Measurements from ENCODE around the gene PPP1R26. TPM values are rescaled to one million over a fixed set of nuclear protein-coding genes. Genes with fewer than 3 reads are reported as not detected.

Gene PPP1R26
- total RNA-seq, 8 experiments from 2014 or later = 6.8 to 19.8 (median 17.1) TPM

- WGBS, 10 experiments = 40 to 100% (median 100%) methylated on average over 1 to 21 of the region's 24 CpGs; no CpG with 5 or more reads in 1 of the 10 experiments
- in situ Hi-C loops (cut with MboI; ENCODE audit: low pct_unique_long_range_greater_than_20kb in 2 of 9, low sequenced_read_pairs in 9 of 9, unreplicated experiment in 9 of 9) = no loop called here
These were observed 37.8 kb downstream of the PPP1R26 start for GRCh38 chr9:135517407-135517822.

DNA sequence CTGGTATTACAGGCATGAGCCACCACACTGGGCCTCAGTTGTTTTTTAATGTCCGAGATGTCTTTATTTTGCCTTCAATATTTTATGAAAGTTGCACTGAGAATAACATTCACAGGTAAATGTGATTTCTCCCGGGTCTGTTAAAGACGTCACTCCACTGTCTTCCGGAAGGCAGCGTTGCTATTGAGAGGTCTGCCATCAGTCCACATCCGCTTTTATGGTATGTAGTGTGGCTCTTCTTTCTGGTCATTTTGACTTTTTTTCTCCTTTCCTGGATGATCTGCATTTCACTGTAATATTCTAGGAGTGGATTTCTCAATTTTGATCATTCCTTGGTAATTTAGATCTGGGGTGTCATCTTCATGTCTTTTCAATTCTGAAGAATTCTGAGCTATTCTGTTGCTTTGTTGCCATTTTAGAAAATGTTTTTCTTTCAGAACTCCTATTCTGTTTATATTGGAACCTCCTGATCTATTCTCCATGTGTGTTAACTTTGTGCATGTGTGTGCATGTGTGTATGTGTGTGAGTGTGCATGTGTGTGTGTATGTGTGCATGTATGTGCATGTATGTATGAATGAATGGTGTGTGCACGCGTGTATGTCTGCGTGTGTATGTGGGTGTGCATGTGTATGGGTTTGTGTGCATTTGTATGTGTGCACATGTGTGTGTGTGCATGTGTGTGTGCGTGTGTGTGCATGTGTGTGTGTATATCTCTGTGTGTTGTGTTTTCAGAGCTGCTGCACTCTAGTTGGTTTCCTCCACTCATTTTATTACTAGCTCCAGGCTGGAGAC is 39.8 kb downstream of the PPP1R26 start:
- in situ Hi-C loops (cut with MboI; ENCODE audit: low pct_unique_long_range_greater_than_20kb in 2 of 9, low sequenced_read_pairs in 9 of 9, unreplicated experiment in 9 of 9) = no loop called here
- Histone ChIP-seq H3K4me1 (replicated peaks in 1 of 2) (peaks cover 5 to 11% of the 10 kb centered on the region in 2 donors), H3K27ac (no peak overlapping the region), H3K4me3 (no peak overlapping the region)
- 80 to 100% (median 91%) methylated on average over 1 to 8 of the region's 10 CpGs; no CpG with 5 or more reads in 1 of the 10 experiments for WGBS, 10 experiments
- ATAC-seq (replicated peaks in 6 of 8) = no peak

More at GRCh38 chr9:135517407-135517822, 37.8 kb downstream of the PPP1R26 start:
- Histone ChIP-seq H3K4me3 (no peak overlapping the region), H3K27ac (no peak overlapping the region), H3K4me1 (replicated peaks in 1 of 2) (peaks cover 4 to 5% of the 10 kb centered on the region in 2 donors)
- ATAC-seq (replicated peaks in 6 of 8) = no peak

- no peak for ATAC-seq (replicated peaks in 6 of 8)
- in situ Hi-C loops (cut with MboI; ENCODE audit: low pct_unique_long_range_greater_than_20kb in 2 of 9, low sequenced_read_pairs in 9 of 9, unreplicated experiment in 9 of 9) = no loop called here
- Histone ChIP-seq H3K27ac (no peak within 1 kb of the TSS), H3K4me3 (no peak within 1 kb of the TSS), H3K4me1 (replicated peaks in 1 of 2) (peaks cover 5 to 11% of the 10 kb centered on the region in 2 donors)
- WGBS, 10 experiments = 33 to 100% (median 75%) methylated on average over 1 to 9 of the region's 18 CpGs; no CpG with 5 or more reads in 6 of the 10 experiments
These were observed 41.5 kb downstream of the PPP1R26 start, which contains the start of gene LCN1 for GRCh38 chr9:135520916-135521607. LCN1 (plus strand) TSS chr9:135521440; CDS start chr9:135521498, 58 bp downstream.

DNA sequence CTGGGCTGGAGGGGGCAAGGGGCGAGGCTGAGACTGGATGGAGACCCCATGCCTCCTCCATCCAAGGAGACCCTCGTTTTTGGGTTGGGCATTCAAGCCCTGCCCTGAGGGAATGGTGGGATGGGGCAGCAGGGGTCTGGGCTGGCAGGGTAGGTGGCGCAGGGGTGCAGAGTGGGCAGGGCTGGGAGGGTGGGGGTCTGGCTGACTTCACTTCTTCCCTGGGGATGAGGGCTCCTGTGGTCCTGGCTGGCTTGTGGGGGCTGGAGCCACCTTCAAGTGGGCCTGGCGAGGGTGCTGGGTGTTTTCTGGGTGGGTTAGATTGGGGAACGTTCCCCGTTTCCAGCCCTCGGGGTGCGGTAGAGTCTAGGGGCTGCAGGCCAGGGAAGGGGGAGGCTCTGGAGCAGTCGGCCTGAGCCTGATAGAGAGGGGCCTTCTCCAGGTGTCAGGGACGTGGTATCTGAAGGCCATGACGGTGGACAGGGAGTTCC is 42.1 kb downstream of the PPP1R26 start:
- no peak for ATAC-seq (replicated peaks in 6 of 8)
- H3K4me1 ChIP-seq (replicated peaks in 1 of 2) = peaks cover 5 to 11% of the 10 kb centered on the region in 2 donors
- H3K4me3 ChIP-seq = no peak overlapping the region
- no CpG with 5 or more reads among the region's 11 CpGs for WGBS, 10 experiments
- no peak overlapping the region for H3K27ac ChIP-seq
- in situ Hi-C loops (cut with MboI; ENCODE audit: low pct_unique_long_range_greater_than_20kb in 2 of 9, low sequenced_read_pairs in 9 of 9, unreplicated experiment in 9 of 9) = no loop called here

DNA sequence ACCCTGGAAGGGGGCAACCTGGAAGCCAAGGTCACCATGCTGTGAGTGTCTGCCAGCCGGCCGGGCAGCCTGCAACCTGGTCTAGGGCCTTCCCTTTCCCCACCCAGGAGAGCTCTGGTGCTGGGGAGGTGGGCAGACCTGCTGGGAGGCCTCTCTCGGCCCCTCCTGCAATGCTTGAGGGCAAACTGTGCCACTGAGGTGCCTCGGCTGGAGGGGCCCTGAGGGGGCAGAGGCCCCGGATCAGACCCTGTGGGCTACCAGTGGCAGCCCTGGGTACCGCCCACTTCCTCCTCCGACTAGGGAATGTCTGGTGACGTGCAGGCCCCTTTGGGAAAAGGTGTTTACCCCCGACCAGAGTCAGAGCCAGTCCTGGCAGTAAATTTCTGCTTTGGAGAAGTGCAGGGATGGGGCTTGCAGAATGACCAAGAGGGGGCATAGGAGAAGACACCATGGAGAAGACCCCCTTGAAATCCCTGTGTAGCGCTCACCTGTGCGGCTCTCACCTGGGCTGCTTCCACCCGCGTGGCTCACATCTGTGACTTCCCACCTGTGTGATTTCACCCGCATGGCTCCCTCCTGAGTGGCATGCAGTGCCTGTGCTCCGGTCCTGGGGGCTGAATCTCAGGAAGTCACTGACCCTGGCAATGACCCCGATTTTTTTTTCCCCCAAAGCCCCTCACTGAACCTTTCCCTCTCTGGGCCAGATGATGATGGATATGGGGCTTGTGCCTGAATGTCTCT is 42.7 kb downstream of the PPP1R26 start:
- Histone ChIP-seq H3K4me1 (replicated peaks in 1 of 2) (peaks cover 5 to 11% of the 10 kb centered on the region in 2 donors), H3K4me3 (no peak overlapping the region), H3K27ac (no peak overlapping the region)
- WGBS, 10 experiments = 47 to 91% (median 84%) methylated on average over 2 to 8 of the region's 16 CpGs; no CpG with 5 or more reads in 7 of the 10 experiments
- ATAC-seq (replicated peaks in 6 of 8) = no peak
- in situ Hi-C loops (cut with MboI; ENCODE audit: low pct_unique_long_range_greater_than_20kb in 2 of 9, low sequenced_read_pairs in 9 of 9, unreplicated experiment in 9 of 9) = no loop called here

- WGBS, 10 experiments = 60 to 94% (median 80%) methylated on average over 3 to 8 of the region's 17 CpGs; no CpG with 5 or more reads in 6 of the 10 experiments
- Histone ChIP-seq H3K4me1 (replicated peaks in 1 of 2) (peaks cover 0 to 6% of the 10 kb centered on the region in 2 donors), H3K27ac (no peak overlapping the region), H3K4me3 (no peak overlapping the region)
- ATAC-seq (replicated peaks in 6 of 8) = no peak
- in situ Hi-C loops (cut with MboI; ENCODE audit: low pct_unique_long_range_greater_than_20kb in 2 of 9, low sequenced_read_pairs in 9 of 9, unreplicated experiment in 9 of 9) = no loop called here
These were observed 43.3 kb downstream of the PPP1R26 start for GRCh38 chr9:135522931-135523330.

DNA sequence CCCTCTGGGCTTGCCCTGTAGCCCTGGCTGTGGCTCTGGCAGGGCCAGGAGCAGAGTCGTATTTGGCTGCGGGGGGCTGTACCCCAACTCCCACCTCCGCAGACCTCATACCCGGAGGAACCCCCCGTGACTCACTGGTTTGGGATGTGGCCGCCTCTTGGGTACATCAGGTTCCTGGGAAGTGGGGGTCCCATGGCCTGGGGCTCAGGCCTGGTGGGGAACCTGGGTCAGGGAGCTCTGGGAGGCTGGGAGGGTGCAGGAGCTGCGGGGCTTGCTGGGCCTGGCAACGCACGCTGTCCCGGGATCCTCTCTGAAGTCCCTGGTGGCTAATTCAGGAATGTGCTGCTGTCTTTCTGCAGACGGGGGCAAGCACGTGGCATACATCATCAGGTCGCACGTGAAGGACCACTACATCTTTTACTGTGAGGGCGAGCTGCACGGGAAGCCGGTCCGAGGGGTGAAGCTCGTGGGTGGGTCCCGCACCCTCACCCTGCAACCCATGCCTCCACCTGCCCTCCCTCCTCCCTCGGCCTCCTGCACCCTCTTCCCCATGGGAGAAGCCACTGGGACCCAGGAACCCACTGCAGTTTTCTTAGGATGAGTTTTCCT is 44.0 kb downstream of the PPP1R26 start:
- ATAC-seq (replicated peaks in 6 of 8) = peak in 4 of 8 experiments; percentile 39 to 62 (median 49)
- no peak overlapping the region for H3K27ac ChIP-seq
- H3K4me1 ChIP-seq (replicated peaks in 1 of 2) = peaks cover 0 to 6% of the 10 kb centered on the region in 2 donors
- H3K4me3 ChIP-seq = no peak overlapping the region
- in situ Hi-C loops (cut with MboI; ENCODE audit: low pct_unique_long_range_greater_than_20kb in 2 of 9, low sequenced_read_pairs in 9 of 9, unreplicated experiment in 9 of 9) = no loop called here
- 0 to 100% (median 86%) methylated on average over 1 to 8 of the region's 21 CpGs; no CpG with 5 or more reads in 6 of the 10 experiments for WGBS, 10 experiments

DNA sequence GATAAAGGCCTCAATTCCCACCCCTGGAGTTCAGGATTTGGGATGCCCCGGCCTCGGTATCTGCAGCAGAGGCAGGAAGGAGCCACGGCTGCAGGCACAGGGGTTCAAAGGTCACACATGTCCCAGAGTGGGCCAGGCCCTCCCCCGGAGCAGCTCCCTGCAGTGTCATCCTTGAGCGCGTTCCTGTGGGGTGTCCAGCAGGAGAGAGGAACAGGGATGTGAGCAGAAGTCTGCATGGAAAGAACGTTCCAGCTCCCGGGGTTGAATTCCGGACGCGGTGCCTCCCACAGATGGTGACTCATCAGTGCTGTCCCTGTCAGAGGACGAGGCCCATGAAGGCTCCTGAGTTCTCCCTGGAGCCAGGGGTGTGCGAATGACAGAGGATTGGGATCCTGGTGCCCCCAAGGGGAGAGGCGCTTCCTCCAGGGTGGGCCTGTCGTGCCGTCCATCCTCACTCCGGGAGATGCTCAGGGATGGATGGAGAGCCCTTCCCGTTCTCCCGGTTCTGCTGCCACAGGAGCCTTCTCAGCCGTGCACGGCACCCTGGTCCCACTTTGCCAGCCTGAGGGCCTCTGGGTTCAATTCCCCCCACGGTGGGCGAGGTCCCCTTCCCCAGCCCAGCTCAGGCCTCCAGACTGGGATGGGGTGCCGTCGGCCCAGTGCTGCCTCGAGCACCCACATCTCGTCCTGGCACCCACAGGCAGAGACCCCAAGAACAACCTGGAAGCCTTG is 44.7 kb downstream of the PPP1R26 start:
- WGBS, 10 experiments = 0 to 100% (median 50%) methylated on average over 1 to 3 of the region's 27 CpGs; no CpG with 5 or more reads in 4 of the 10 experiments
- in situ Hi-C loops (cut with MboI; ENCODE audit: low pct_unique_long_range_greater_than_20kb in 2 of 9, low sequenced_read_pairs in 9 of 9, unreplicated experiment in 9 of 9) = no loop called here
- Histone ChIP-seq H3K4me1 (replicated peaks in 1 of 2) (peaks cover 0 to 6% of the 10 kb centered on the region in 2 donors), H3K4me3 (no peak overlapping the region), H3K27ac (no peak overlapping the region)
- ATAC-seq (replicated peaks in 6 of 8) = peak in 7 of 8 experiments; percentile 52 to 75 (median 70)

- Histone ChIP-seq H3K4me1 (replicated peaks in 1 of 2) (peaks cover 0 to 6% of the 10 kb centered on the region in 2 donors), H3K27ac (no peak overlapping the region), H3K4me3 (no peak overlapping the region)
- ATAC-seq (replicated peaks in 6 of 8) = no peak
- in situ Hi-C loops (cut with MboI; ENCODE audit: low pct_unique_long_range_greater_than_20kb in 2 of 9, low sequenced_read_pairs in 9 of 9, unreplicated experiment in 9 of 9) = no loop called here
- 80 to 100% (median 88%) methylated on average over 2 to 4 of the region's 31 CpGs; no CpG with 5 or more reads in 7 of the 10 experiments for WGBS, 10 experiments
These were observed 45.9 kb downstream of the PPP1R26 start for GRCh38 chr9:135525241-135526088.

DNA sequence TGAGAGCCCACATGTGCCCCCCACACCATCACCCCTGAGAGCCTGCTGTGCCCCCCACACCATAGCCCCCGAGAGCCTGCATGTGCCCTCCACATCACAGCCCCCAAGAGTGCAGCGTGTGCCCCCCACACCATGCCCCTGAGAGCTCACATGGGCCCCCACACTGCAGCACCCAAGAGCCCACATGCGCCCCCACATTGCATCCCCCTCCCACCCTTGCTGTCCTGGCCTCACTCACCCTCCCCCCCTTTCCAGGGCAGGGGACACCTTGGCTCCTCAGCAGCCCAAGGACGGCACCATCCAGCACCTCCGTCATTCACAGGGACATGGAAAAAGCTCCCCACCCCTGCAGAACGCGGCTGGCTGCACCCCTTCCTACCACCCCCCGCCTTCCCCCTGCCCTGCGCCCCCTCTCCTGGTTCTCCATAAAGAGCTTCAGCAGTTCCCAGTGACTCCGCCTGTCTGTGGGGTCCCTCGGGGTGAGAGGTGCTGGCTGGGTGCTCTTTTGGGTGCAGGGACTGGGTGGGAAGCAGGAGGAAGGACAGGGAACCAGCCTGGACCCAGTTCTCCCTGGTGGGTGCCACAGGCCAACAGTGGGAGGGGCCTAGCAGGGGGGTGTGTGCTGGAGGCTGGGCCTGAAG is 46.6 kb downstream of the PPP1R26 start:
- in situ Hi-C loops (cut with MboI; ENCODE audit: low pct_unique_long_range_greater_than_20kb in 2 of 9, low sequenced_read_pairs in 9 of 9, unreplicated experiment in 9 of 9) = no loop called here
- H3K4me1 ChIP-seq (replicated peaks in 1 of 2) = peaks cover 0 to 6% of the 10 kb centered on the region in 2 donors
- H3K4me3 ChIP-seq = no peak overlapping the region
- ATAC-seq (replicated peaks in 6 of 8) = no peak
- no CpG with 5 or more reads among the region's 11 CpGs for WGBS, 10 experiments
- no peak overlapping the region for H3K27ac ChIP-seq

Data from motor neuron (in vitro differentiated cells).